ENCODE results near the gene ADGRB3. TPM values are rescaled to one million over a fixed set of nuclear protein-coding genes. Genes with fewer than 3 reads are reported as not detected.

Gene ADGRB3
- polyA plus RNA-seq, 1 of the 3 experiments (the other 2 are of a cell fraction) = 0.12 TPM

GRCh38 chr6:69164564-69165229 lies 529.6 kb downstream of the ADGRB3 start:
- CTCF ChIA-PET = interaction anchor here (0.7 to 2.1 kb wide), 14 partner anchors 8 to 565 kb away, joined by 3 to 8 read pairs (median 4); no protein-coding TSS in a partner anchor
- TF ChIP-seq CTCF (IDR thresholded peaks at IDR 0.05) (peak; percentile 46), USF1 (IDR thresholded peaks at IDR 0.05; ENCODE audit: borderline replicate concordance, low read depth) (no peak), JUND (IDR thresholded peaks at IDR 0.05) (no peak), RCOR1 (IDR thresholded peaks at IDR 0.05; ENCODE audit: low read length) (no peak), FOXM1 (IDR thresholded peaks at IDR 0.05; ENCODE audit: low read depth) (no peak), TCF12 (IDR thresholded peaks at IDR 0.05) (no peak), FOSL2 (IDR thresholded peaks at IDR 0.05; ENCODE audit: borderline replicate concordance, low read depth) (no peak), IRF3 (IDR thresholded peaks at IDR 0.05; ENCODE audit: low read depth, low read length) (no peak), RXRA (IDR thresholded peaks at IDR 0.05; ENCODE audit: borderline replicate concordance, low read depth) (no peak), RAD21 (IDR thresholded peaks at IDR 0.05; ENCODE audit: low read length) (peak; percentile 51), REST (IDR thresholded peaks at IDR 0.05; ENCODE audit: low read depth, low read length) (no peak), FOXJ3 (CRISPR knock-in tag; IDR thresholded peaks at IDR 0.05) (no peak), SIN3A (IDR thresholded peaks at IDR 0.05; ENCODE audit: borderline replicate concordance, low read depth, low read length) (no peak), GABPA (IDR thresholded peaks at IDR 0.05; ENCODE audit: low read depth) (no peak), MXI1 (IDR thresholded peaks at IDR 0.05; ENCODE audit: low read depth, low read length) (no peak), SMC3 (IDR thresholded peaks at IDR 0.05; ENCODE audit: low read depth, low read length) (0 out of 2 replicates have a peak, but pooled peaks have one; percentile 16), RFX5 (IDR thresholded peaks at IDR 0.05; ENCODE audit: low read length) (no peak), MEF2A (IDR thresholded peaks at IDR 0.05; ENCODE audit: borderline replicate concordance, low read depth) (no peak), TAF1 (IDR thresholded peaks at IDR 0.05; ENCODE audit: borderline replicate concordance, low read depth, low read length) (no peak), GATA2 (CRISPR knock-in tag; IDR thresholded peaks at IDR 0.05) (peak; percentile 3; the same call in 1 of the 2 replicates), EP300 (IDR thresholded peaks at IDR 0.05; ENCODE audit: borderline replicate concordance in 1 of 2, low read depth in 1 of 2, low read length in 1 of 2) (peak in 1 of 2 experiments; percentile 51; a peak in 2 of 4 replicates)
- TF ChIP-seq, protein P1, sequence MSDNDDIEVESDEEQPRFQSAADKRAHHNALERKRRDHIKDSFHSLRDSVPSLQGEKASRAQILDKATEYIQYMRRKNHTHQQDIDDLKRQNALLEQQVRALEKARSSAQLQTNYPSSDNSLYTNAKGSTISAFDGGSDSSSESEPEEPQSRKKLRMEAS (IDR thresholded peaks at IDR 0.05; ENCODE audit: low read depth) = no peak
- TF ChIP-seq, protein P2, sequence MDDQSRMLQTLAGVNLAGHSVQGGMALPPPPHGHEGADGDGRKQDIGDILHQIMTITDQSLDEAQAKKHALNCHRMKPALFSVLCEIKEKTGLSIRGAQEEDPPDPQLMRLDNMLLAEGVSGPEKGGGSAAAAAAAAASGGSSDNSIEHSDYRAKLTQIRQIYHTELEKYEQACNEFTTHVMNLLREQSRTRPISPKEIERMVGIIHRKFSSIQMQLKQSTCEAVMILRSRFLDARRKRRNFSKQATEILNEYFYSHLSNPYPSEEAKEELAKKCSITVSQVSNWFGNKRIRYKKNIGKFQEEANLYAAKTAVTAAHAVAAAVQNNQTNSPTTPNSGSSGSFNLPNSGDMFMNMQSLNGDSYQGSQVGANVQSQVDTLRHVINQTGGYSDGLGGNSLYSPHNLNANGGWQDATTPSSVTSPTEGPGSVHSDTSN (IDR thresholded peaks at IDR 0.05) = no peak
- TF ChIP-seq, protein P3, sequence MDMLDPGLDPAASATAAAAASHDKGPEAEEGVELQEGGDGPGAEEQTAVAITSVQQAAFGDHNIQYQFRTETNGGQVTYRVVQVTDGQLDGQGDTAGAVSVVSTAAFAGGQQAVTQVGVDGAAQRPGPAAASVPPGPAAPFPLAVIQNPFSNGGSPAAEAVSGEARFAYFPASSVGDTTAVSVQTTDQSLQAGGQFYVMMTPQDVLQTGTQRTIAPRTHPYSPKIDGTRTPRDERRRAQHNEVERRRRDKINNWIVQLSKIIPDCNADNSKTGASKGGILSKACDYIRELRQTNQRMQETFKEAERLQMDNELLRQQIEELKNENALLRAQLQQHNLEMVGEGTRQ (IDR thresholded peaks at IDR 0.05; ENCODE audit: borderline replicate concordance, low read depth, low read length) = no peak

More at GRCh38 chr6:69164564-69165229, 529.6 kb downstream of the ADGRB3 start:
- no peak overlapping the region for H3K4me3 ChIP-seq (ENCODE audit: low read depth in 2 of 2, low read length in 1 of 2)
- POLR2A ChIA-PET = interaction anchor here (0.5 kb wide), 1 partner anchor 175 kb away, joined by 3 read pairs; no protein-coding TSS in a partner anchor
- peak overlapping the region in 1 of 2 experiments; percentile 69; a peak in 2 of 4 replicates for H3K27ac ChIP-seq (ENCODE audit: low read depth in 2 of 2, low read length in 1 of 2)
- no peaks in the 10 kb centered on the region for H3K9me2 ChIP-seq
- H3K27me3 ChIP-seq (ENCODE audit: insufficient read depth) = no peaks in the 10 kb centered on the region
- WGBS (ENCODE audit: low lambda C conversion rate) = 11% methylated on average over 4 of the region's 4 CpGs
- H3K9ac ChIP-seq = no peak overlapping the region
- H3K36me3 ChIP-seq (replicated peaks in 1 of 2; ENCODE audit: control insufficient read depth in 1 of 2, insufficient read depth in 2 of 2, low read length in 1 of 2) = no peaks in the 10 kb centered on the region
- H3K9me3 ChIP-seq = no peaks in the 10 kb centered on the region
- peak; percentile 46 for DNase-seq
- H3K4me1 ChIP-seq (ENCODE audit: control insufficient read depth in 1 of 2, insufficient read depth in 2 of 2, low read depth in 1 of 2, low read length in 1 of 2) = peaks cover 0 to 12% of the 10 kb centered on the region in 2 experiments; a peak in 2 of 4 replicates
- H3K4me2 ChIP-seq = no peak overlapping the region
- H4K20me1 ChIP-seq (ENCODE audit: insufficient read depth) = no peaks in the 10 kb centered on the region
- H3F3A ChIP-seq (replicated peaks; ENCODE audit: insufficient read depth) = no peaks in the 10 kb centered on the region
- H3K79me2 ChIP-seq (ENCODE audit: insufficient read depth) = no peaks in the 10 kb centered on the region
- no peak overlapping the region for H2AFZ ChIP-seq (ENCODE audit: low read depth)
